Thyroid gland (tissue), 4 donors: ENCODE results near the gene ELAVL1. TPM values are rescaled to one million over a fixed set of nuclear protein-coding genes. Genes with fewer than 3 reads are reported as not detected.

Experiments
- DNase-seq, 2 donors: peaks; one replicate each; pipeline ENCODE4 v3.0.0-alpha.2; 2019
- H3K27ac ChIP-seq, 3 donors: fragments of 200-600 bp; sonication (generic); 1 replicate in 2 of 3; 2 replicates in 1 of 3; pipeline ENCODE4 v1.5.1; 2016 to 2019; ENCODE audit warnings: mild to moderate bottlenecking in 1 of 3, moderate library complexity in 1 of 3
- H3K27me3 ChIP-seq: fragments of 200-600 bp; sonication (generic); one replicate; pipeline ENCODE4 v1.5.1; 2019
- H3K36me3 ChIP-seq, 2 donors: fragments of 200-600 bp; sonication (generic); one replicate each; pipeline ENCODE4 v1.5.1; 2016 to 2019
- H3K4me1 ChIP-seq, 2 donors: fragments of 200-600 bp; sonication (generic); one replicate each; pipeline ENCODE4 v1.5.1; 2017 to 2019
- H3K4me3 ChIP-seq, 3 donors: fragments of 200-600 bp; sonication (generic); replicated peaks in 1 of 3; 1 replicate in 2 of 3; 2 replicates in 1 of 3; pipeline ENCODE4 v1.5.1; 2016; ENCODE audit warnings: mild to moderate bottlenecking in 1 of 3
- H3K9me3 ChIP-seq: fragments of 200-600 bp; sonication (generic); one replicate; pipeline ENCODE4 v1.5.1; 2017
- POLR2A ChIP-seq, 2 donors: fragments of 450-650 bp; IDR thresholded peaks; one replicate each; pipeline ENCODE4 v1.6.1; 2017; ENCODE audit warnings: antibody characterized with exemption in 2 of 2, mild to moderate bottlenecking in 2 of 2, moderate library complexity in 1 of 2
- WGBS, 2 donors: methylation state at CpG; one replicate each; pipeline ENCODE4 v1.1.5; 2017; 5-methylcytosine and 5-hydroxymethylcytosine counted together
- intact Hi-C: fragments of 100-400 bp; cut with DNase I; formaldehyde crosslinking; loops from one replicate; pipeline ENCODE4 v1.15.1; 2023
- total RNA-seq, 4 donors: library from RNA; depleted of rRNA; stranded (reverse); fragments of >200 nt; gene quantifications; one replicate each; pipeline ENCODE4 v1.2.3, GENCODE V29; 2016
- TF ChIP-seq, protein P1 (sequence below), 6 experiments: fragments of 200-600 bp in 3 of 6; fragments of 450-650 bp in 3 of 6; sonication (generic) in 3 of 6; IDR thresholded peaks; one replicate each; pipeline ENCODE4 v1.5.1; 2016 to 2019; ENCODE audit warnings: antibody characterized with exemption in 6 of 6, mild to moderate bottlenecking in 2 of 6, inconsistent platforms in 1 of 6, moderate library complexity in 1 of 6

The ELAVL1 gene
- total RNA-seq, 4 donors from 2014 or later = 24.2 to 46.7 (median 42.4) TPM

- DNase-seq = peak; percentile 71 to 79
- H3K27ac ChIP-seq = peak overlapping the region; percentile 20 to 72 (median 71)
- intact Hi-C loops = loop anchor here (5.0 to 10.0 kb wide), 2 partner anchors 55 to 253 kb away; no protein-coding TSS in a partner anchor
- no peaks in the 10 kb centered on the region for H3K27me3 ChIP-seq
- H3K36me3 ChIP-seq = no peaks in the 10 kb centered on the region
- H3K4me3 ChIP-seq = no peak overlapping the region
- WGBS, 2 donors = 14 to 16% methylated on average over 22 to 27 of the region's 27 CpGs
- TF ChIP-seq POLR2A (IDR thresholded peaks at IDR 0.05) = no peak
- TF ChIP-seq, protein P1, sequence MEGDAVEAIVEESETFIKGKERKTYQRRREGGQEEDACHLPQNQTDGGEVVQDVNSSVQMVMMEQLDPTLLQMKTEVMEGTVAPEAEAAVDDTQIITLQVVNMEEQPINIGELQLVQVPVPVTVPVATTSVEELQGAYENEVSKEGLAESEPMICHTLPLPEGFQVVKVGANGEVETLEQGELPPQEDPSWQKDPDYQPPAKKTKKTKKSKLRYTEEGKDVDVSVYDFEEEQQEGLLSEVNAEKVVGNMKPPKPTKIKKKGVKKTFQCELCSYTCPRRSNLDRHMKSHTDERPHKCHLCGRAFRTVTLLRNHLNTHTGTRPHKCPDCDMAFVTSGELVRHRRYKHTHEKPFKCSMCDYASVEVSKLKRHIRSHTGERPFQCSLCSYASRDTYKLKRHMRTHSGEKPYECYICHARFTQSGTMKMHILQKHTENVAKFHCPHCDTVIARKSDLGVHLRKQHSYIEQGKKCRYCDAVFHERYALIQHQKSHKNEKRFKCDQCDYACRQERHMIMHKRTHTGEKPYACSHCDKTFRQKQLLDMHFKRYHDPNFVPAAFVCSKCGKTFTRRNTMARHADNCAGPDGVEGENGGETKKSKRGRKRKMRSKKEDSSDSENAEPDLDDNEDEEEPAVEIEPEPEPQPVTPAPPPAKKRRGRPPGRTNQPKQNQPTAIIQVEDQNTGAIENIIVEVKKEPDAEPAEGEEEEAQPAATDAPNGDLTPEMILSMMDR (IDR thresholded peaks at IDR 0.05) = peak; percentile 73 to 99 (median 90)
- no peaks in the 10 kb centered on the region for H3K9me3 ChIP-seq
- peaks cover 55 to 60% of the 10 kb centered on the region in 2 donors for H3K4me1 ChIP-seq
Observed at GRCh38 chr19:8001995-8002849, 3.2 kb downstream of the ELAVL1 start.

GRCh38 chr19:8001651-8001994, 3.8 kb downstream of the ELAVL1 start:
- no peak for TF ChIP-seq POLR2A (IDR thresholded peaks at IDR 0.05)
- TF ChIP-seq, protein P1 (IDR thresholded peaks at IDR 0.05) = no peak
- Histone ChIP-seq H3K4me3 (no peak overlapping the region), H3K4me1 (peaks cover 55 to 60% of the 10 kb centered on the region in 2 donors), H3K27me3 (no peaks in the 10 kb centered on the region), H3K27ac (peak overlapping the region in 2 of 3 donors; percentile 71 to 72), H3K9me3 (no peaks in the 10 kb centered on the region), H3K36me3 (no peaks in the 10 kb centered on the region)
- intact Hi-C loops = loop anchor here (5.0 to 10.0 kb wide), 2 partner anchors 54 to 253 kb away; no protein-coding TSS in a partner anchor
- DNase-seq = no peak
- WGBS, 2 donors = 76 to 82% methylated on average over 5 of the region's 5 CpGs

GRCh38 chr19:8000298-8001038, 5.0 kb downstream of the ELAVL1 start:
- intact Hi-C loops = loop anchor here (5.0 to 10.0 kb wide), 2 partner anchors 53 to 254 kb away; no protein-coding TSS in a partner anchor
- Histone ChIP-seq H3K27ac (peak overlapping the region; percentile 24 to 75 (median 71)), H3K9me3 (no peaks in the 10 kb centered on the region), H3K27me3 (no peaks in the 10 kb centered on the region), H3K4me3 (no peak overlapping the region), H3K36me3 (no peaks in the 10 kb centered on the region), H3K4me1 (peaks cover 55 to 60% of the 10 kb centered on the region in 2 donors)
- TF ChIP-seq, protein P1 (IDR thresholded peaks at IDR 0.05) = no peak
- no peak for TF ChIP-seq POLR2A (IDR thresholded peaks at IDR 0.05)
- peak; percentile 61 to 62 for DNase-seq
- WGBS, 2 donors = 72 to 82% methylated on average over 5 of the region's 6 CpGs

- TF ChIP-seq, protein P1 (IDR thresholded peaks at IDR 0.05) = no peak
- TF ChIP-seq POLR2A (IDR thresholded peaks at IDR 0.05) = no peak
- no peaks in the 10 kb centered on the region for H3K36me3 ChIP-seq
- no peak for DNase-seq
- no peaks in the 10 kb centered on the region for H3K27me3 ChIP-seq
- H3K9me3 ChIP-seq = no peaks in the 10 kb centered on the region
- intact Hi-C loops = no loop called here
- H3K4me1 ChIP-seq = peaks cover 50 to 61% of the 10 kb centered on the region in 2 donors
- 92 to 96% methylated on average over 2 to 4 of the region's 4 CpGs for WGBS, 2 donors
- peak overlapping the region; percentile 14 to 24 (median 23) for H3K27ac ChIP-seq
- no peak overlapping the region for H3K4me3 ChIP-seq
Observed at GRCh38 chr19:7999376-7999775, 6.1 kb downstream of the ELAVL1 start.
